Posterior vena cava (tissue), 2 donors: ENCODE measurements around the gene SLC16A13. TPM values are rescaled to one million over a fixed set of nuclear protein-coding genes. Genes with fewer than 3 reads are reported as not detected.

Experiments used
- DNase-seq: peaks from one replicate; pipeline ENCODE4 v3.0.0-alpha.2; 2020; ENCODE audit warnings: low spot score
- intact Hi-C, 2 donors: fragments of 100-400 bp; cut with DNase I; formaldehyde crosslinking; loops; one replicate each; pipeline versions ENCODE4 v1.14.1 to v1.14.2; 2022 to 2023
- total RNA-seq, 2 donors: library from RNA; stranded (reverse); fragmentation: NEBNext Ultra II Directional; extraction: Animal tissue kit (Norgen Biotek cat#: 25700); gene quantifications; one replicate each; pipeline ENCODE4 v1.2.1, GENCODE V29; 2021
- donor health status: DM: yes; HTN: yes; CAD: no.
- donor health status: DM: yes; HTN: yes; CAD: no.

The SLC16A13 gene
- total RNA-seq, 2 donors from 2014 or later = 1.5 to 1.6 TPM

- no peak for DNase-seq
- intact Hi-C loops = loop anchor here (5.0 to 10.0 kb wide), 2 partner anchors 90 to 342 kb away; no protein-coding TSS in a partner anchor
These were observed 28.7 kb upstream of the SLC16A13 start for GRCh38 chr17:7007143-7007542.

- peak; percentile 22 for DNase-seq
- intact Hi-C loops = no loop called here
These were observed 25.3 kb upstream of the SLC16A13 start for GRCh38 chr17:7010523-7010922.

DNA sequence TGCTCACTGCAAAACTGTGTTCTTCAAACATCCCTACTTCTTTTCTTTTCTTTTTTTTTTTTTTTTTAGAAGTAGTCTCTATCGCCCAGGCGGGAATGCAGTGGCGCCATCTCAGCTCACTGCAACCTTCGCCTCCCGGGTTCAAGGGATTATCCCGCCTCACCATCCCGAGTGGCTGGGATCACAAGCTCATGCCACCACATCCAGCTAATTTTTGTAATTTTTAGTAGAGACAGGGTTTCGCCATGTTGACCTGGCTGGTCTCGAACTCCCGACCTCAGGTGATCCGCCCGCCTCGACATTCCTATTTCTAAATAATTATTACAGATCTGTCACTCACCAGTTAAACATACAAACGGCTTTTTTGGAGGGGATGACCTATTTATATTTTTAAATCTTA is 24.4 kb upstream of the SLC16A13 start:
- intact Hi-C loops = no loop called here

DNA sequence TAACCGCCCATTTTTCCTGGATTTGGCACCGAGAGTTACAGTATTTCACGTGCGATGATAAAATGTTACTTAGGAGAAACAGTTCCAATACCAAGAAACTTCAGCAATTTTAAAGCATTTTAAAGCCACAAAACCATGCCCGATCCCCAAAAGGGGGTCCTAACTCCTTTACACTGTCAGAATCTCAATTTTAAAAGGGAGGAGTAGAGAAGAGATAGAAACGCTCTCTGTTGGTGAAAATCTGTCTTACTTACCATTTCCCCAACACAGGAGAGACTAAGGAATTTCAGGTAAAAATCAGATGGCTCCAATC is 23.9 kb upstream of the SLC16A13 start:
- intact Hi-C loops = no loop called here
- DNase-seq = no peak

More for the DNA sequence above, 24.4 kb upstream of the SLC16A13 start:
- peak; percentile 47 for DNase-seq

DNA sequence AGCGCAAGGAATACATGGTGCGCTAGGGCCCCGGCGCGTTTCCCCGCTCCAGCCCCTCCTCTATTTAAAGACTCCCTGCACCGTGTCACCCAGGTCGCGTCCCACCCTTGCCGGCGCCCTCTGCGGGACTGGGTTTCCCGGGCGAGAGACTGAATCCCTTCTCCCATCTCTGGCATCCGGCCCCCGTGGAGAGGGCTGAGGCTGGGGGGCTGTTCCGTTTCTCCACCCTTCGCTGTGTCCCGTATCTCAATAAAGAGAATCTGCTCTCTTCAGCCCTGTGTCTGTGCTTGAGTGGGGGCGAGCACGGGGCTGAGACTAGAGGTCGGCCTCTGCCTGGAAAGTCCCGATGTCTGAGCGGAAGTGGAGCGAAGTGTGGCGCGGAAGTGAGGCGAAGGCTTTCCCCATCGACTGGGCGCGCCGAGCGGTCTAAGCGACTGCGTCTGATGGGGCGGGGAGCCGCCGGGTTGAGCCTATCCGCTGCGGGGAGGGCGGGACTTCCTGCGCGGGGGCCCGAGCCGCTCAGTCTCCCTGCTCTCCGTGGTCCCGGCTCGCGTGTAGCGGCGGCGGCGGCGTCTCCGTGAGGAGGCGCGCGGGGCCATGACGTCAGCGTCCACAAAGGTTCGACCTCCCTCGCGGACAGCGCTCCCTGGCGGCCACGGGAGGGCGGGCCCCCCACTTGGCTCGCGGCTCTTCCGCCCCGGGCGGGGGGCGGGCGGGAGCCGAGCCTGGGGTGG is 21.4 kb upstream of the SLC16A13 start:
- peak; percentile 100 for DNase-seq
- intact Hi-C loops = no loop called here

DNA sequence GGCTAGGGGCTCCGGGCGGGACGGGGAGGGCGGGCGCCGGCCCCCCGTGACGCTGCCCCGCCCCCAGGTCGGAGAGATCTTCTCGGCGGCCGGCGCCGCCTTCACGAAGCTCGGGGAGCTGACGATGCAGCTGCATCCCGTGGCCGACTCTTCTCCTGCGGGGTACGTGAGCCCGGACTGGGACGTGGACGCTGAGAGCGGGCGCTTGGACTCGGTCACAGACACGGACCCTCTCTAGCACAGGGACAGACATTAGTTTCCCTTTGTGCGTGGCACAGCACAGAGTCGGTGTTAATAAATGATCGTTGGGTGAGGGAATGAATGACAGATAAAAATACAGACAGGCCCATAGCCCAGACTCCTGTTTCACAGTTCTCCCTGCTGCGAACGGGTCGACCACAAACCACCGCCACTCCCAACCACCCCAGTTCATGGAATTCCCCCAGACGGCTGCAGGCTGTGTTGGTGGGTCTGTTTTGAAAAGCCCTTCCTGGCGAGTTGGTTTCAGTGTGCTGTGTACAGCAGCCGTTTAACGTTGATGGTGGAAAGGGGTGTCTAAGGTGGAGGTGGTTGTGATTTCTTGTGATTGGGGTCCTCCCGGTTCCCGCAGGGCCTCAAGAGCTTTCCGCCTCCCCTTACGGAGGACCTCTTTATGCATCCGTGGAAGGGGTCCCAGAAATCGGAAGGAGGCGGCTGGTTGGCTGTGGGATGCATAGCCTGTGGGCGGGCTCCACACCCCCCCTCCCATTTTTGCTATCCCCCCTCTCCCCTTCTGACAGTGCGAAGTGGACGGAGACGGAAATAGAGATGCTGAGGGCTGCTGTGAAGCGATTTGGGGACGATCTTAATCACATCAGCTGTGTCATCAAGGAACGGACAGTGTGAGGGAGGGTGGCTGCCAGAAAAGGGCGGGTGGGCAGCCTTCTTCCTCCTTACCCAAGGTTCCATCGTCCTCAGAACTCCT is 20.5 kb upstream of the SLC16A13 start:
- DNase-seq = peak; percentile 81

GRCh38 chr17:7016418-7016817 is 19.4 kb upstream of the SLC16A13 start:
- intact Hi-C loops = no loop called here
- peak; percentile 55 for DNase-seq

More for the DNA sequence above, 20.5 kb upstream of the SLC16A13 start:
- intact Hi-C loops = no loop called here

DNA sequence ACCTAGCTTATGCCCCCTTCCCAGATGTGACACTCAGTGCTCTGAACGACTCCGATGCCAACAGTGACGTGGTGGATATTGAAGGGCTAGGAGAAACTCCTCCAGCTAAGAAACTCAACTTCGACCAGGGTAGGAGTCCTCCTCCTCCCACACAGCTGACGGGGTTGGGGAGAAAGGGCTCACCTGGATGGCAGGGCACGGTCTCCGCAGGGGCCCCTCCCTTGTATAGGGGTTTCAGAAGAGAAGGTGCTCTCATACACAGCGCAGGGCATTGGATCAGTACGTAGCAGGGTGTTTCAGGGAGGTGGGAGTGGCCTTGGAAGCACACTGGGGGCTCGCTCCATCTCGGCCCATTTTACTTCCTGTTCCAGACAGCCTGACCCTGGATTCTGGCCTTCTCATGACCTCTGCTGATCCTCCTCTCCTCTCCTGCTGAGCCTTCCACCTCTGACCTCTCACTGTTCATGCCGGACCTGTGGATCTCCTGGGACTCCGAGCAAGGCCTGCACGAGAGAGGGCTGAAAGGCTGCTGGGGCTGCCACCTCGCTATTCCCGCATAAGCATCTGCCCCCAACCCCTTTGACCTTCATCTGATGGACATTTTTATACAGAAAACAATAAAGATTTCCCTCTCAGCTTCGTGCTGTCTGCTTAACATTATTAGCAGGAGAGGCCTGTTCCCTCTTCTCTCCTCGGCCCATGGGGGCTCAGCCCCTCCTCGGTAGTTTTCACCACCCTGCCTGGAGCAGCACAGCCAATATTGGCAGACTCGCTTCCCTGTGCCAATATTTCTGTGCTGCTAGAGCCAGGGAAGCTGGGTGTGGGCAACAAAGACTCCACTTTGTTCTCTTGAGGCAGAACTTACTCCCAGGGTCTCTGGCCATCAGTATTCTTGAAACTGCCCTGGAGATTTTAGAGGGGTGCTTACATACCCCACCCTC is 18.7 kb upstream of the SLC16A13 start:
- intact Hi-C loops = no loop called here
- DNase-seq = peak; percentile 75

DNA sequence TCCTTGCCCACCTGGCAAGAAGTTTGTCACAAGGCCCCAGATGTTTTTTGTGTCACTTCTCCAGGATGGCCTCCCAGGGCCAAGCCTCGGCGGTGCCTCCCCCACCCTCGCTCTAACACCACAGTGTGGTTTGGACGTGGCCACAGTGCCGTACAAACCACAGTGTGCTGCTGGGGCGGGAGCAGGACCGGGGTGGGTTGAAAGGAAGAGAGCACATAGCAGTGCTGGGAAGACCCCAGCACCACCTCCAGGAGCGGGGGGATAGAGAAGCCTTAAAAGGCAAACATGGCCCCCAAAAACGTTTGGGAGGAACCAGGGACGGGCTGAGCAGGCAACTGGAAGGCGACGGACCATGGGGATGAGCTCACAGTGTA is 18.0 kb upstream of the SLC16A13 start:
- intact Hi-C loops = no loop called here
- peak; percentile 78 for DNase-seq

GRCh38 chr17:7018331-7018964 is 17.4 kb upstream of the SLC16A13 start:
- intact Hi-C loops = no loop called here
- DNase-seq = peak; percentile 93

- peak; percentile 74 for DNase-seq
- intact Hi-C loops = no loop called here
These were observed 16.4 kb upstream of the SLC16A13 start for GRCh38 chr17:7019367-7019766.

DNA sequence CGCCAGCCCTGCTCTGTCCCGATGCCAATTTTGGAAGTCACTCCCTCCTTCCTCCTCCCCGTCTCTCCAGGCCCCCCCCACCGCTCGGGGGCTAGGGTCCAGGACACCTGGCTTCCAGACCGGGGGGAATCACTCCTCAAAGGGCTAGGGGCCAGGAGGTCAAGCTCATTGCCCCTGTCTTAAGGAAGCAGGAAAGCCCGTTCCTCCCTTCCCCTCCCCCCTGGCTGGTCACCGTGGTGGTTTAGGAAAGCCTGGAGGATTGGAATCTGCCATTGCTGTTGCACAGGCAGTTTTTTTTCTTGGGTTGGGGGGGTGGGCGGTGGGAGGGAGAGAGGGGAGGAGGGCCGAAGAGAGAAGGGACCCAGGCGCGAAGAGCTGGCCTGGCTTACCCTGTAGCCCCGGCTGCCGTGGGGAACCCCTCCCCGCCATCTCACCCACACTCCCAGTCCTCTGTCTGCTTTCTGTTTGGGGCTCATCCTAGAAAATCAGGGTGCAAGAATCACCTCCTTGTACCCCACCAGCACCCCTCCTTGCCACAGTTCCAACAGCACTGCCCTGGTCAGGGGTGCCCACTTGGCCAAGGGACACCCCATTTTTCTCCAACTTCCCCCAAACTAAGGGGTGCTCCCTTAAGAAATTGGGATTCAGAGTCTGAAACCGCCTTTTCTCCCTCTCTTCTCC is 15.8 kb upstream of the SLC16A13 start:
- peak; percentile 81 for DNase-seq
- intact Hi-C loops = no loop called here

GRCh38 chr17:7020894-7021664 is 14.7 kb upstream of the SLC16A13 start:
- intact Hi-C loops = no loop called here
- DNase-seq = peak; percentile 49

- peak; percentile 96 for DNase-seq
- intact Hi-C loops = no loop called here
These were observed 13.6 kb upstream of the SLC16A13 start for GRCh38 chr17:7021993-7022778.

GRCh38 chr17:7022781-7023571 is 12.8 kb upstream of the SLC16A13 start, which contains the start of gene BCL6B:
BCL6B (plus strand) TSS chr17:7023050; CDS start chr17:7023672, 622 bp downstream.
- peak; percentile 83 for DNase-seq
- intact Hi-C loops = no loop called here
